Osteocyte (in vitro differentiated cells): ENCODE results near the gene IRGQ. TPM values are rescaled to one million over a fixed set of nuclear protein-coding genes. Genes with fewer than 3 reads are reported as not detected.
"Not testable (repeated sequence)": the region's sequence is repeated elsewhere in the genome, so short reads cannot be mapped to it uniquely, and the experiment has no call there.

ENCODE experiments used
- DNase-seq: peaks from one replicate; pipeline ENCODE4 v3.0.0; 2021; ENCODE audit warnings: mixed read lengths; ENCODE audit not compliant: unreplicated experiment; ENCODE audit errors: extremely low spot score
- H3K27ac Mint-ChIP-seq: one replicate; pipeline ENCODE4 v1.8.0; 2021; ENCODE audit warnings: mild to moderate bottlenecking, mixed read lengths; ENCODE audit not compliant: unreplicated experiment
- H3K27me3 Mint-ChIP-seq: one replicate; pipeline ENCODE4 v1.8.0; 2021; ENCODE audit warnings: mixed read lengths; ENCODE audit not compliant: unreplicated experiment
- H3K36me3 Mint-ChIP-seq: one replicate; pipeline ENCODE4 v1.8.0; 2021; ENCODE audit warnings: mixed read lengths; ENCODE audit not compliant: unreplicated experiment
- H3K4me1 Mint-ChIP-seq: one replicate; pipeline ENCODE4 v1.8.0; 2021; ENCODE audit warnings: mixed read lengths; ENCODE audit not compliant: unreplicated experiment
- H3K4me3 Mint-ChIP-seq: one replicate; pipeline ENCODE4 v1.8.0; 2021; ENCODE audit warnings: mild to moderate bottlenecking, moderate library complexity, mixed read lengths; ENCODE audit not compliant: unreplicated experiment
- H3K9me3 Mint-ChIP-seq: one replicate; pipeline ENCODE4 v1.8.0; 2021; ENCODE audit warnings: mixed read lengths; ENCODE audit not compliant: unreplicated experiment
- total RNA-seq: library from RNA; stranded (reverse); gene quantifications from 2 replicates; pipeline ENCODE4 v1.2.1, GENCODE V29; 2021
- TF ChIP-seq, protein P1 (sequence below): fragments of 200-600 bp; sonication (generic); IDR thresholded peaks from 2 replicates; pipeline ENCODE4 v1.5.0; 2021; ENCODE audit warnings: antibody characterized with exemption, mild to moderate bottlenecking, moderate library complexity

Gene IRGQ
- total RNA-seq, 1 donor from 2014 or later = 40.9 TPM

DNA sequence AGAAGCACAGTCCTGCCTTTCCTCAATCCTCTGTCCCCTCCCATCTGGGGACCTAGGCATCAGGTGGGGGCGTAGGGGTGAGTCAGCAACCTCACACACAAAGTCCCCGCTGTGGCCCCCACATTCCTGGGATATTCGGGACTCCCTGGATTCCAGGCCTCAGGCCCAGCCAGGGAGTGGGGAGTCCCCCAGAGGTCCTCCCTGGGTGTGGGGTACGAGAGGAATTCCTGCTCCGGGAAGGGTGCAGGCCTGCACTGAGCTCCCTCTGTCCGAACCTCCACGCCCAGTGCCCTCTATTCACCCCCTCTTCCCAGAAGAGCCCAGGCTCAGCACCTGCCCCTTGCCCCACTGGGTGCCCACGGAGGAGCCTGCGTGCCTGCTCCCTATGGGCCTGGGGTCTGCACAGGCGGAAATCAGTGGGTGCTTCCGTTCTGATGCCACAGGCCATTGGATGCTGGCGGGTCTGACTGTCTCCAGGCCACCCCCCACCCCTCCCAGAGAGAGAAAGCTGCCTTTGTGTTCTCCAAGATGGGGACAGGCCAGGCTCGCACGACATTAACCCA is 40.3 kb upstream of the IRGQ start:
- H3K4me1 Mint-ChIP-seq = peaks cover 18% of the 10 kb centered on the region
- TF ChIP-seq, protein P1, sequence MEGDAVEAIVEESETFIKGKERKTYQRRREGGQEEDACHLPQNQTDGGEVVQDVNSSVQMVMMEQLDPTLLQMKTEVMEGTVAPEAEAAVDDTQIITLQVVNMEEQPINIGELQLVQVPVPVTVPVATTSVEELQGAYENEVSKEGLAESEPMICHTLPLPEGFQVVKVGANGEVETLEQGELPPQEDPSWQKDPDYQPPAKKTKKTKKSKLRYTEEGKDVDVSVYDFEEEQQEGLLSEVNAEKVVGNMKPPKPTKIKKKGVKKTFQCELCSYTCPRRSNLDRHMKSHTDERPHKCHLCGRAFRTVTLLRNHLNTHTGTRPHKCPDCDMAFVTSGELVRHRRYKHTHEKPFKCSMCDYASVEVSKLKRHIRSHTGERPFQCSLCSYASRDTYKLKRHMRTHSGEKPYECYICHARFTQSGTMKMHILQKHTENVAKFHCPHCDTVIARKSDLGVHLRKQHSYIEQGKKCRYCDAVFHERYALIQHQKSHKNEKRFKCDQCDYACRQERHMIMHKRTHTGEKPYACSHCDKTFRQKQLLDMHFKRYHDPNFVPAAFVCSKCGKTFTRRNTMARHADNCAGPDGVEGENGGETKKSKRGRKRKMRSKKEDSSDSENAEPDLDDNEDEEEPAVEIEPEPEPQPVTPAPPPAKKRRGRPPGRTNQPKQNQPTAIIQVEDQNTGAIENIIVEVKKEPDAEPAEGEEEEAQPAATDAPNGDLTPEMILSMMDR = no peak
- H3K36me3 Mint-ChIP-seq = no peaks in the 10 kb centered on the region
- H3K27ac Mint-ChIP-seq = no peak overlapping the region
- no peaks in the 10 kb centered on the region for H3K9me3 Mint-ChIP-seq
- H3K4me3 Mint-ChIP-seq = no peak overlapping the region
- no peak for DNase-seq
- H3K27me3 Mint-ChIP-seq = peaks cover 31% of the 10 kb centered on the region

DNA sequence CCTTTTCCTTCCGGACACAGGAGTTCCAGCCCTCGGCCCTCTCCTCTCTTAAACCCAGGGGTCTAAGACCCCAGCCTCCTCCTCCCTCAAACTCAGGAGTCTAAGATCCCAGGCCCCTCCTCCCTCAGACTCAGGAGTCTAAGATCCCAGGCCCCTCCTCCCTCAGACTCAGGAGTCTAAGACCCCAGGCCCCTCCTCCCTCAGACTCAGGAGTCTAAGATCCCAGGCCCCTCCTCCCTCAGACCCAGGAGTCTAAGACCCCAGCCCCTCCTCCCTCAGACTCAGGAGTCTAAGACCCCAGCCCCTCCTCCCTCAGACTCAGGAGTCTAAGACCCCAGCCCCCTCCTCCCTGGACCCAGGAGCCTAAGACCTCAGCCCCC is 39.6 kb upstream of the IRGQ start:
- DNase-seq, H3K27ac Mint-ChIP-seq, H3K4me3 Mint-ChIP-seq, H3K9me3 Mint-ChIP-seq, H3K36me3 Mint-ChIP-seq: not testable (repeated sequence)
- Mint-ChIP-seq H3K4me1 (peaks cover 16% of the 10 kb centered on the region), H3K27me3 (peaks cover 27% of the 10 kb centered on the region)

DNA sequence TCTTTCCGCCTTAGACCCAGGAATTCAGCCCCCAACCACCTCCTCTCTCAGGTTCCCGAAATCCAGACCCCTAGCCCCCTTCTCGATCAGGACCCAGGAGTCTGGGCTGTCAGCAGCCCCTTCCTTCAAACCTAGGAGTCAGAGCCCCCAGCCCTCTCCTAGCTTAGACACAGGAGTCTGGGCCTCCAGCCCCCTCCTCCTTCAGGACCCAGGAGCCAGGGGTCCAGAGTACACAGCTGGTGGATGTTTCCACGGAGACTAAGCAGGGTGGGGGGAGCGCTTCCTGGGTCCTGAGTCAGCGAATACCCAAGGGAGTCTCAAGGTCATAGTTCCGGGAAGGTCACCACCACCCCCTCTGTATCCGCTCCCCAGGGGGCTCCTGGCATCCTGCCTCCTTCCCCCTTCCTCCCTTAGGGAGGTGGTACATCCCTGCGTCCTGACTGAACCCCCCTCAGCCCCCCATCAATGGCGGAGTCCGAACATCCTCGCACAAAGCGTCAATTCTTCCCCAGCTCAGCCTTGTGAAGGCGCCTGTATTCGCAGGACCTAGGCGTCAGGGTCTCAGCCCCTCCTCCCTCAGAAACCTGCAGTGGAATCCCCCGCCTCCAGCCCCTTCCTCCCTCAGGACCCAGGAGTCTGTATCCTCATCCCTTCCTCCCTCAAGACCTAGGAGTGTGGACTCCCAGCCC is 39.1 kb upstream of the IRGQ start:
- Mint-ChIP-seq H3K4me3 (peak overlapping the region; percentile 45), H3K4me1 (peaks cover 12% of the 10 kb centered on the region), H3K9me3 (no peaks in the 10 kb centered on the region), H3K27me3 (peaks cover 26% of the 10 kb centered on the region), H3K27ac (no peak overlapping the region), H3K36me3 (no peaks in the 10 kb centered on the region)
- TF ChIP-seq, protein P1 = no peak
- no peak for DNase-seq

DNA sequence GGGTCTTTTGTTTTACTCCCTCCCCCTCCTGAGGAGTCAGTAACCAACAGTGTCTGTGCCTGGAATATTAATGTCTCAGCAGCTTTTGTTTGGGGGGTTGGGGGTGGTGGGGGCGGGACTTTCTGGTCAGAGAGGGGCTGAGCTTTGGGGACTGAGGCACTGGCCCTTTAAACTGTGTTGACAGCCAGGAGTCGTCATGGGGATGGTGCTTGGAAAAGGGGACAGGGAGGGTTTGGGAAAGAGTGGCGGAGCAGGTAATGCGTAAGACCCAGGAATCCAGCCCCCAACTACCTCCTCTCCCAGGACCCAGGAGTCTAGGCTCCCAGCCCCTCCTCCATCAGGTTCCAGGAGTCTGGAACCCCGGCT is 38.6 kb upstream of the IRGQ start:
- H3K36me3 Mint-ChIP-seq = no peaks in the 10 kb centered on the region
- H3K27ac Mint-ChIP-seq = no peak overlapping the region
- TF ChIP-seq, protein P1 = no peak
- no peak overlapping the region for H3K4me3 Mint-ChIP-seq
- H3K4me1 Mint-ChIP-seq = peaks cover 12% of the 10 kb centered on the region
- DNase-seq = no peak
- H3K27me3 Mint-ChIP-seq = peaks cover 26% of the 10 kb centered on the region
- H3K9me3 Mint-ChIP-seq = no peaks in the 10 kb centered on the region

DNA sequence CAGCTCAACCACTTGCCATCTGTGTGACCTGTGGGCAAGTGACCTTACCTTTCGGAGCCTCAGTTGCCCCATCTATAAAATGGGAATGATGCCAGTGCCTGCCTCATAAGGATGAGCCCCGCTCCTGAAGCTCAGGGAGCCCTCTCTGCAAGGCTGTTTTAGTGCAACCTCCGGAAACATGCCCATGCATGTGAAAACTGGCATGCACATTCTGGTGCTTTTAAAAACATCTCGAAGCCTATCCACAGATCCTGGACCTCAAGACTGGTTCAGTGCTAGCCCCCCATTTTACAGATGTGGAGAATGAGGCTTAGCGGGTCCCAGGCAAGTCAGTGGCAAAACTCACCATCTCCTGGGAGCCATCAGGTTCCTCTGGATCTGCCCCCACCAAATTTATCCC is 38.1 kb upstream of the IRGQ start:
- H3K9me3 Mint-ChIP-seq = no peaks in the 10 kb centered on the region
- DNase-seq = no peak
- TF ChIP-seq, protein P1 = no peak
- no peak overlapping the region for H3K4me3 Mint-ChIP-seq
- no peaks in the 10 kb centered on the region for H3K36me3 Mint-ChIP-seq
- peaks cover 11% of the 10 kb centered on the region for H3K4me1 Mint-ChIP-seq
- H3K27me3 Mint-ChIP-seq = peaks cover 24% of the 10 kb centered on the region
- no peak overlapping the region for H3K27ac Mint-ChIP-seq
